ENCODE measurements around the gene SH2D1A.

DNA sequence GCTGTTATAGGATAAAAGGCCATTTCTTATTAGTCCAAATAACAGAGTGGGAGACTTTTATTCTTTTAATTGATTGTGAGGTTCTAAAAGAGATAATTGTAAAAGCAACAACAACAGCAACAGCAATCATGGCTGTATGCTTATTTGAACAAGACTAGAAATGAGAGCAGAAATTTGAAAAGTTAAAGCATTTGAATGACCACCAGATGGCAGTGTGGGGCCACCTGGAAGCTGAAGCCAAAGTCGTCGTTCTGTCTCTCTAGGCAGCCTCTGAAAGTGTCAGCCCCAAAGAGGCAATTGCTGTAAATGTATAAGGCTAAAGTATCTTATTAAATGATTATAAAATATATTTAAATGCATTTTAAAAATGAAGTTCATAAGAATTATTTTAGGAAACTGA lies 42.2 kb downstream of the SH2D1A start:
- TF ChIP-seq HDGF (IDR thresholded peaks at IDR 0.05; ENCODE audit: borderline replicate concordance), result no peak
- TF ChIP-seq ARNT (IDR thresholded peaks at IDR 0.05), result no peak
- TF ChIP-seq FOXK2 (IDR thresholded peaks at IDR 0.05), result no peak
- TF ChIP-seq SUZ12 (IDR thresholded peaks at IDR 0.05), result no peak
- TF ChIP-seq FOXM1 (IDR thresholded peaks at IDR 0.05; ENCODE audit: borderline replicate concordance), result no peak

Data from HEK293T (cell line).